Measurements from ENCODE around the gene MYBL2.

The MYBL2 gene

DNA sequence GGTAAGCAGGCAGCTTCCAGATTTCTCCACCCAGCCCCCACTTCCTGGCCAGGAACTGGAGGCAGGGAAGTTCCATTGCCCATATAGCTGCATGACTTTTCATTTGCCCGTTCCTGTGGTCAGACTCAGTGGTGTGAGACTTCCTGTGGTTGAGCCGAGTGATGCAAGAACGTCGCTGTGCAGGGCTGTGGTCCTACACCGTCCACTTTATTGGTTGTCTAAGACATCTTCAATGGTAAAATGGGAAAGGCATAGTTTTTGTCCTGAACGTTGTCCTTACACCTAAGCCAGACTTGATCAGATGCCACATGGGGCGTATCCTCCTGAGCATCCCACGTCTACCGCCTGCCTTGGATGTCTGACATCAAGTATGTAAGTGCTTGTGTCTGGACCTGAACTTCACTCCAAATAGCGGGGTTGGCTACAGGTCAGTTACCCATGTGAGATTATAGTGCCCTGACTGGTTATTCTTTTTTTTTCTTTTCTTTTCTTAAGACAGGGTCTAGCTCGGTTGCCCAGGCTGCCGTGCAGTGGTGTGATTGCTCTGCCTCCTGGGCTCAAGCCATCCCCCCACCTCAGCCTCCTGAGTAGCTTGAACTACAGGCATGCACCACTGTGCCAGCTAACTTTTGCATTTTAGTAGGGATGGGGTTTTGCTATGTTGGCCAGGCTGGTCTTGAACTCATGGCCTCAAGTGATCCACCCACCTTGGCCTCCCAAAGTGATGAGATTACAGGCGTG is 85.8 kb downstream of the MYBL2 start:
- no peaks in the 10 kb centered on the region; the same call in 1 of the 2 replicates for H3K4me1 ChIP-seq (ENCODE audit: control insufficient read depth, insufficient read depth, low read length)
- no peak overlapping the region for H3K27ac ChIP-seq (ENCODE audit: extremely low read depth, low read depth, low read length)
- H3K36me3 ChIP-seq (ENCODE audit: control insufficient read depth in 2 of 2, insufficient read depth in 1 of 2, low read length in 2 of 2): no peaks in the 10 kb centered on the region
- ChIA-PET POLR2A (no interaction called here), CTCF (interaction anchor here (0.6 to 5.5 kb wide), 3 partner anchors 88 to 334 kb away, joined by 3 to 105 read pairs (median 4); no protein-coding TSS in a partner anchor)
- no peak for TF ChIP-seq ZNF544 (tag by site-specific recombination; IDR thresholded peaks at IDR 0.05)
- no peak for TF ChIP-seq ZNF623 (tag by site-specific recombination; IDR thresholded peaks at IDR 0.05)
- no peak for TF ChIP-seq ZFP41 (tag by site-specific recombination; IDR thresholded peaks at IDR 0.05; ENCODE audit: borderline replicate concordance)
- no peak for TF ChIP-seq ZBTB1 (tag by site-specific recombination; IDR thresholded peaks at IDR 0.05)
- H3K9me3 ChIP-seq (ENCODE audit: control insufficient read depth, insufficient read depth, low read depth, low read length): no peaks in the 10 kb centered on the region
- H3K4me3 ChIP-seq (ENCODE audit: low read depth, low read length): no peak overlapping the region

DNA sequence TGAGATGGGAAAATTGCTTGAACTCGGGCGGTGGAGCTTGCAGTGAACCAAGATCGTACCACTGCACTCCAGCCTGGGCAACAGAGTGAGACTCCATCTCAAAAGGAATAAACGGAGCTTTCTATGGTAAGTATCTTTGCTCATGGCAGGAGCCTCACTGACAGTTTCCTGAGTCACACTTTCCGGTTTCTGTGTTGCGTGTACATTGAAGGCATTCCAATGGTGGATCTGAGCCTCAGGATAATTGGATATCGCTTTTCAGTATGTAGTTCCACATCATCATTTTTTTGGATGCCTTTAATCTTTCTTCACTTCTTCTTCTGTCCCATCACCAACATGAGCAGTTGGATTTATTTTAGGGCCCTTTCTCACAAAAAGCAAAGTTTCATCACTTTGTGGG is 88.5 kb downstream of the MYBL2 start:
- POLR2A ChIA-PET: no interaction called here
- CTCF ChIA-PET: interaction anchor here (0.6 to 0.7 kb wide), 2 partner anchors 295 to 328 kb away, joined by 3 to 4 read pairs; no protein-coding TSS in a partner anchor
- no peaks in the 10 kb centered on the region for H3K4me1 ChIP-seq (ENCODE audit: control insufficient read depth, insufficient read depth, low read length)
- no peaks in the 10 kb centered on the region for H3K36me3 ChIP-seq (ENCODE audit: control insufficient read depth in 2 of 2, insufficient read depth in 1 of 2, low read length in 2 of 2)
- no peak overlapping the region for H3K4me3 ChIP-seq (ENCODE audit: low read depth, low read length)
- H3K9me3 ChIP-seq (ENCODE audit: control insufficient read depth, insufficient read depth, low read depth, low read length): no peaks in the 10 kb centered on the region
- no peak for TF ChIP-seq ZNF335 (tag by site-specific recombination; conservative IDR thresholded peaks at IDR 0.05)
- TF ChIP-seq ZNF830 (tag by site-specific recombination; IDR thresholded peaks at IDR 0.05; ENCODE audit: low read depth): no peak
- no peak for TF ChIP-seq ZNF707 (tag by site-specific recombination; IDR thresholded peaks at IDR 0.05)
- TF ChIP-seq MYNN (tag by site-specific recombination; IDR thresholded peaks at IDR 0.05; ENCODE audit: borderline replicate concordance): no peak
- no peak for TF ChIP-seq ZNF558 (tag by site-specific recombination; IDR thresholded peaks at IDR 0.05)
- TF ChIP-seq, protein P1, sequence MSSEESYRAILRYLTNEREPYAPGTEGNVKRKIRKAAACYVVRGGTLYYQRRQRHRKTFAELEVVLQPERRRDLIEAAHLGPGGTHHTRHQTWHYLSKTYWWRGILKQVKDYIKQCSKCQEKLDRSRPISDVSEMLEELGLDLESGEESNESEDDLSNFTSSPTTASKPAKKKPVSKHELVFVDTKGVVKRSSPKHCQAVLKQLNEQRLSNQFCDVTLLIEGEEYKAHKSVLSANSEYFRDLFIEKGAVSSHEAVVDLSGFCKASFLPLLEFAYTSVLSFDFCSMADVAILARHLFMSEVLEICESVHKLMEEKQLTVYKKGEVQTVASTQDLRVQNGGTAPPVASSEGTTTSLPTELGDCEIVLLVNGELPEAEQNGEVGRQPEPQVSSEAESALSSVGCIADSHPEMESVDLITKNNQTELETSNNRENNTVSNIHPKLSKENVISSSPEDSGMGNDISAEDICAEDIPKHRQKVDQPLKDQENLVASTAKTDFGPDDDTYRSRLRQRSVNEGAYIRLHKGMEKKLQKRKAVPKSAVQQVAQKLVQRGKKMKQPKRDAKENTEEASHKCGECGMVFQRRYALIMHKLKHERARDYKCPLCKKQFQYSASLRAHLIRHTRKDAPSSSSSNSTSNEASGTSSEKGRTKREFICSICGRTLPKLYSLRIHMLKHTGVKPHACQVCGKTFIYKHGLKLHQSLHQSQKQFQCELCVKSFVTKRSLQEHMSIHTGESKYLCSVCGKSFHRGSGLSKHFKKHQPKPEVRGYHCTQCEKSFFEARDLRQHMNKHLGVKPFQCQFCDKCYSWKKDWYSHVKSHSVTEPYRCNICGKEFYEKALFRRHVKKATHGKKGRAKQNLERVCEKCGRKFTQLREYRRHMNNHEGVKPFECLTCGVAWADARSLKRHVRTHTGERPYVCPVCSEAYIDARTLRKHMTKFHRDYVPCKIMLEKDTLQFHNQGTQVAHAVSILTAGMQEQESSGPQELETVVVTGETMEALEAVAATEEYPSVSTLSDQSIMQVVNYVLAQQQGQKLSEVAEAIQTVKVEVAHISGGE (tag by site-specific recombination; conservative IDR thresholded peaks at IDR 0.05; ENCODE audit: low read depth): no peak
- TF ChIP-seq ZFHX2 (tag by site-specific recombination; conservative IDR thresholded peaks at IDR 0.05): no peak
- no peak for TF ChIP-seq ZNF529 (tag by site-specific recombination; IDR thresholded peaks at IDR 0.05; ENCODE audit: insufficient replicate concordance)
- no peak for TF ChIP-seq ZNF324 (tag by site-specific recombination; IDR thresholded peaks at IDR 0.05)
- no peak for TF ChIP-seq SP3 (tag by site-specific recombination; IDR thresholded peaks at IDR 0.05)
- no peak for TF ChIP-seq ZNF391 (tag by site-specific recombination; IDR thresholded peaks at IDR 0.05; ENCODE audit: borderline replicate concordance, low read depth)
- TF ChIP-seq, protein P2, sequence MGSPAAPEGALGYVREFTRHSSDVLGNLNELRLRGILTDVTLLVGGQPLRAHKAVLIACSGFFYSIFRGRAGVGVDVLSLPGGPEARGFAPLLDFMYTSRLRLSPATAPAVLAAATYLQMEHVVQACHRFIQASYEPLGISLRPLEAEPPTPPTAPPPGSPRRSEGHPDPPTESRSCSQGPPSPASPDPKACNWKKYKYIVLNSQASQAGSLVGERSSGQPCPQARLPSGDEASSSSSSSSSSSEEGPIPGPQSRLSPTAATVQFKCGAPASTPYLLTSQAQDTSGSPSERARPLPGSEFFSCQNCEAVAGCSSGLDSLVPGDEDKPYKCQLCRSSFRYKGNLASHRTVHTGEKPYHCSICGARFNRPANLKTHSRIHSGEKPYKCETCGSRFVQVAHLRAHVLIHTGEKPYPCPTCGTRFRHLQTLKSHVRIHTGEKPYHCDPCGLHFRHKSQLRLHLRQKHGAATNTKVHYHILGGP (tag by site-specific recombination; IDR thresholded peaks at IDR 0.05): no peak
- no peak for TF ChIP-seq WT1 (tag by site-specific recombination; IDR thresholded peaks at IDR 0.05)
- TF ChIP-seq, protein P3, sequence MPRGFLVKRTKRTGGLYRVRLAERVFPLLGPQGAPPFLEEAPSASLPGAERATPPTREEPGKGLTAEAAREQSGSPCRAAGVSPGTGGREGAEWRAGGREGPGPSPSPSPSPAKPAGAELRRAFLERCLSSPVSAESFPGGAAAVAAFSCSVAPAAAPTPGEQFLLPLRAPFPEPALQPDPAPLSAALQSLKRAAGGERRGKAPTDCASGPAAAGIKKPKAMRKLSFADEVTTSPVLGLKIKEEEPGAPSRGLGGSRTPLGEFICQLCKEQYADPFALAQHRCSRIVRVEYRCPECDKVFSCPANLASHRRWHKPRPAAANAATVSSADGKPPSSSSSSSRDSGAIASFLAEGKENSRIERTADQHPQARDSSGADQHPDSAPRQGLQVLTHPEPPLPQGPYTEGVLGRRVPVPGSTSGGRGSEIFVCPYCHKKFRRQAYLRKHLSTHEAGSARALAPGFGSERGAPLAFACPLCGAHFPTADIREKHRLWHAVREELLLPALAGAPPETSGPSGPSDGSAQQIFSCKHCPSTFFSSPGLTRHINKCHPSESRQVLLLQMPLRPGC (tag by site-specific recombination; IDR thresholded peaks at IDR 0.05): no peak
- TF ChIP-seq ZNF302 (tag by site-specific recombination; IDR thresholded peaks at IDR 0.05; ENCODE audit: low read depth): no peak
- TF ChIP-seq ZNF10 (tag by site-specific recombination; IDR thresholded peaks at IDR 0.05): no peak
- H3K27ac ChIP-seq (ENCODE audit: extremely low read depth, low read depth, low read length): no peak overlapping the region
